A549 treated with dexamethasone at 1 μM for 4 hours (cell line): ENCODE measurements around the gene CACTIN. TPM values are rescaled to one million over a fixed set of nuclear protein-coding genes. Genes with fewer than 3 reads are reported as not detected.

ENCODE experiments used
- total RNA-seq: library from RNA; stranded (reverse); fragments of 200-300 nt; extraction: Qiagen RNA extraction; gene quantifications from 5 replicates; pipeline ENCODE4 v1.2.3, GENCODE V29; 2022

The CACTIN gene
- total RNA-seq: 11.5 to 20.5 TPM (median 18.6 TPM) in 5 replicates

DNA sequence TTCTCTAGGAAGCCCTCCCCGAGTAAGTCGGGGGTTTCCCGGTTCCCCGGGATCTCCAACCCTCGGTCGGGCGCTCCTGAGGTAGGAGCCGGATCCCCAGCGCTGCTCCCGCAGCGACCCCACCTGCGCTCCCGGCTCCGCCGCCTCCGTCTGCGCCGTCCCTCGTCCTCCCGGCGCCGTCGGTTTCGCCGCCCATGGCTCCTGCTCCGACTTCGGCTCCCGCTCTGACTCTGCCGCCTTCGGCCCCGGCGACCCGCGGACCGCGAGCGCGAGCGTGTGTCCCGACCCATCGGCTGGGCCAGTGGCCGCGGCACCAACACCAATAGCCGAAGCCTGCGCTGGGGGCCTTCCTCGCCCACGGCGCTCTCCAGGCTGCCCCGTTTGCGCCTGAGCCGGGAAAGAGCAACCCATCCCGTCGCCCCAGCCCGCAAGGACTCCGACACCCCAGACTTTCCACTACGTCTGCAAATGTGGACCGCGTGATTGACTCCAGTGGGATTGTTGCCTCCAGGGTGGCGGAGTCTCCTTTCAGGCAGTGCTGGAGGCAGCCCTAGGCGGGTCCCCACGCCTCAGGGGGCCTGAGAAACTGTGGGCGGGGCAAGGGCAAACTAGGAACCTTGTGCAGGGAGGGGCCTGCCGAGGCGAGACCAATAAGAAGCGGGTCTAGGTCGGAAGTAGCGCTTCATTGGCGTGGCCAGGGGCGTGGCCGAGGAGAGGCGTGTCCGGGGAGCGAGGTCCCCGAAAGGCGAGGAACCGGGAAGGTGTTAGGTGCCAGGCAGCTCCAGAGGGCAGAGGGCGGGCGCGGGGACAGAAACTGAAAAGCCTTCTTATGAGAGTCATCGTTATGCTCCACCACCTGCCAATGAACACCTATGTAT, at the start of gene CACTIN:
CACTIN (minus strand) TSS at position 318 of the 878 bp plus-strand sequence; CDS start at position 290, 28 bp downstream.

DNA sequence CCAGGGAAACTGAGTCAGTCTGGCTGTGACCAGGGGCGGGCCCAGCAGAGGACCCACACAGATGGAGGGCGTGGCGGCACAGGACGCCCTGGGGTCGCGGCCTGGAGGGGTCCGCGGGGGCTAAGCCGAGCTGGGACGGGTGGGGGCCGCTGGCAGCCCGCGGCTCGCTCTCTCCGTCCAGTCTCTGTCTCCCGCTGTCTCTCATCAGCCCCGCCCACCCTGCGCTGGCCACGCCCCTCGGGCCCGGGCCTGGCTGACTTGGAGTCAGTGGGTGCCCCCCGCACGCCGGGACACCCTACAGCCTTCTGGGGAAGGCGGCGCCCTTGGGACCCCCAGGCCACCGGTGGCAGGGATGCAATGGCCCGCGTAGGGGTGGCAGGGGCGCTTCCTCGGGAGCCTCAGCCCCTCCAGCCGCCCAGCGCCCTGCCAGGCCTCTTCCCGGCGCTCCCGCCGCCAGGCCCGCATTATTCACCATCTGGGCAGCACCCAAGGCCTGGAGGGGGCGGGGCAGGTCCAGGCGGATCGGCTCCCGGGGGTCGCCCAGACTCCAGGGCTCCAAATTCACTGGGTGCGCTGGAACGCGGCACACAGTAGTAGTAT, 19.8 kb downstream of the CACTIN start, which contains the start of gene TBXA2R:
TBXA2R (minus strand) TSS at position 186 of the 600 bp plus-strand sequence. CDS start 6,241 bp downstream, outside the sequence.

DNA sequence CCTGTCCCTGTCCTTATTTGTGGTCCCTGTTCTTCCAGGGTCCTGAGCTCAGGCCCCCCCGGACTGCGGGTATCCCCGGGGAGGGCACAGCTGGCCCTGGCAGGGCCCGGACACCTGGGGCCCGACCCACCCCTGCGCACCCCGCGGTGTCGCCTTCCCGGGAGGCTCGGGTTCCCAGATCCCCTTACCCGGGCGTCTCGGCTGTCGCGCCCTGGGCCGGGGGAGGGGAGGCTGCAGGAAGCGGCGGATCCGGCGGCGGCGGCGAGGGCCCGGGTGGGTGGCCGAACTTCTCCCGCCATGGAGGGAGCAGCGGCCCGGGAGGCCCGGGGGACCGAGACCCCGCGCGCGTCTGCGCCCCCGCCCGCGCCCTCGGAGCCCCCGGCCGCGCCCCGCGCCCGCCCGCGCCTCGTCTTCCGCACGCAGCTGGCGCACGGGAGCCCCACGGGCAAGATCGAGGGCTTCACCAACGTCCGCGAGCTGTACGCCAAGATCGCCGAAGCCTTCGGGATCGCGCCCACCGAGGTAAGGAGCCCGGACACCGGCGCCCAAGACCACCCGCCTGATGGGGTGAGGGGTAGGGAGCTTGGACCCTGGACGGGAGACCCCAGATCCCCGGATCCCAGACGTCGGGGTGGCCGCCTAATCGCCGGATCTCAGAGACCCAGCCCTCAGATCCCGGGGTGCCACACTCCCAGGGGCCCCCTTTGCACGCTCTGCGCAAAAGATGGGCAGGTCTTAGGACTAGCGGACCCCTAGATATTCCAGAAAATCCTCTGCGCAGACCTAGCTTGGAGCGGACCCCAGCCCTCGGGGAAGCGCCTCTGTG, 41.1 kb downstream of the CACTIN start, which contains the start of gene GIPC3:
GIPC3 (plus strand) TSS at position 178 of the 826 bp plus-strand sequence; CDS start at position 298, 120 bp downstream.

DNA sequence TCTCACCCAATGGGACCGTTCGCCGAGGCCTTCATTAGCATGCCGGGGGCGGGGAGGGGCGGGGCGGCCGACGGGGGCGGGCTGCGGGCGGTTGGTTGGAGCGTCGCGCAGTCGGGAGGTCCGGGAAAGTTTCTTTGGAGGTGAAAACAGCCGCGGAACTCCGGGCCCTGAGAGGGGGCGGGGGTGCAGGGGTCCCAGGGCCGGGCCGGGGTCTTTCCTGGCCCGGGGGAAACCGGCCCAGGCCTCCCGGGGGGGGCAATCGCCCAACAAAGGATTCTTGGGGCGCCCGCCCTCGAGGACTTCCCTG, 53.8 kb downstream of the CACTIN start, which contains the start of gene HMG20B:
HMG20B (plus strand) TSS at position 90 of the 307 bp plus-strand sequence. CDS start 366 bp downstream, outside the sequence.

Other genes with a start within 250 kb of the CACTIN start
- 0.32 to 1.3 TPM (median 1.1 TPM) in 5 replicates for gene SMIM24, start 146.3 kb downstream of the CACTIN start, total RNA-seq
- gene SMIM44, start 143.3 kb downstream of the CACTIN start, total RNA-seq: not detected in 5 replicates
- gene DOHH, start 126.1 kb downstream of the CACTIN start, total RNA-seq: 12.1 to 17.6 TPM (median 15.8 TPM) in 5 replicates
- 21.5 to 37.2 TPM (median 34.3 TPM) in 5 replicates for gene FZR1, start 120.5 kb downstream of the CACTIN start, total RNA-seq
- not detected in 5 replicates for gene TEKTIP1, start 87.6 kb downstream of the CACTIN start, total RNA-seq
- gene MFSD12, start 69.2 kb downstream of the CACTIN start, total RNA-seq: 102 to 148 TPM (median 139 TPM) in 5 replicates
- gene HMG20B, start 53.8 kb downstream of the CACTIN start, total RNA-seq: 35.1 to 62.3 TPM (median 55.6 TPM) in 5 replicates
- gene GIPC3, start 41.3 kb downstream of the CACTIN start, total RNA-seq: 0.25 to 0.41 TPM (median 0.27 TPM) in 5 replicates
- 1.1 to 1.9 TPM (median 1.2 TPM) in 5 replicates for gene TBXA2R, start 19.9 kb downstream of the CACTIN start, total RNA-seq
- gene PIP5K1C, start 73.7 kb upstream of the CACTIN start, total RNA-seq: 12.7 to 15.9 TPM (median 14.9 TPM) in 5 replicates
- 0.18 to 0.61 TPM (median 0.51 TPM) in 5 replicates for gene TJP3, start 81.6 kb upstream of the CACTIN start, total RNA-seq
- gene APBA3, start 134.9 kb upstream of the CACTIN start, total RNA-seq: 5.6 to 12.7 TPM (median 10.9 TPM) in 5 replicates
- 56.4 to 89.3 TPM (median 58.4 TPM) in 5 replicates for gene MRPL54, start 135.9 kb upstream of the CACTIN start, total RNA-seq
- gene RAX2, start 145.4 kb upstream of the CACTIN start, total RNA-seq: not detected in 5 replicates
- 0.68 to 1.7 TPM (median 1.2 TPM) in 5 replicates for gene MATK, start 159.6 kb upstream of the CACTIN start, total RNA-seq
- 0.07 to 0.36 TPM (median 0.16 TPM) in 3 of 5 replicates, not detected in the others for gene ZFR2, start 242.2 kb upstream of the CACTIN start, total RNA-seq